Measurements from ENCODE around the gene GID8. TPM values are rescaled to one million over a fixed set of nuclear protein-coding genes. Genes with fewer than 3 reads are reported as not detected.

The GID8 gene
- total RNA-seq, 2 experiments from 2014 or later, result 39.2 to 42.2 TPM

- ChIA-PET POLR2A (interaction anchor here (0.8 to 1.1 kb wide), 2 partner anchors 10 to 223 kb away, joined by 3 read pairs; no protein-coding TSS in a partner anchor), CTCF (no interaction called here)
- ATAC-seq (no peak), DNase-seq (no peak)
- Mint-ChIP-seq H3K27ac (no peak overlapping the region), H3K27me3 (no peaks in the 10 kb centered on the region), H3K4me1 (ENCODE audit: low read depth) (peaks cover 5% of the 10 kb centered on the region), H3K4me3 (no peak overlapping the region), H3K36me3 (ENCODE audit: low read depth) (peaks cover 11% of the 10 kb centered on the region), H3K9me3 (no peaks in the 10 kb centered on the region)
- intact Hi-C loops (cut with micrococcal nuclease), result no loop called here
- no peak for TF ChIP-seq CTCF (IDR thresholded peaks at IDR 0.05)
Measured at GRCh38 chr20:62963614-62964397, 25.9 kb downstream of the GID8 start.

DNA sequence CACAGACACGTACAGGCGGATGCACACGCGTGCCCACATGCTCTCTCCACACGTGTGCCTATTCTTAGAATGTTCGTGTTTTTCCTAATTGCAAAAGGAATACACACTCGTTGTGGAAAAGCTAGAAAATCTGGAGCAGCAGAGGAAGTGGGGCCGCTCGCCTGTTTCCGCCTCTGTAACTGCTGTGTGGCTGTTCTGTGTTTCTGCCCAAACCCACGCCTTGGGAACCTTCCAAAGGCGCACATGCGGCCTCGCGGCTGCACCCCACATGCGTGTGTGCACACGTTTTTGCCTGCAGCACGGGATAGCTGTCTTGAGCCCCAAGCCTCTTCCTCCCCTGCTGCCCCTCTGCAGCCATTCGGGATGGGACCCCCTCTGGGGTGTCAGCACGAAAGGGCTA lies 26.8 kb downstream of the GID8 start:
- ChIA-PET POLR2A (no interaction called here), CTCF (interaction anchor here (0.9 to 2.1 kb wide), 2 partner anchors 42 to 44 kb away, joined by 4 to 7 read pairs; partner anchors contain the start of gene BHLHE23)
- H3K27ac Mint-ChIP-seq, result no peak overlapping the region
- intact Hi-C loops (cut with micrococcal nuclease), result no loop called here
- peaks cover 9% of the 10 kb centered on the region for H3K36me3 Mint-ChIP-seq (ENCODE audit: low read depth)
- H3K4me1 Mint-ChIP-seq (ENCODE audit: low read depth), result peaks cover 3% of the 10 kb centered on the region
- ATAC-seq, result no peak
- H3K9me3 Mint-ChIP-seq, result no peaks in the 10 kb centered on the region
- no peak for DNase-seq
- no peak for TF ChIP-seq CTCF (IDR thresholded peaks at IDR 0.05)
- H3K4me3 Mint-ChIP-seq, result no peak overlapping the region
- H3K27me3 Mint-ChIP-seq, result no peaks in the 10 kb centered on the region

- CTCF ChIA-PET, result interaction anchor here (0.9 to 2.1 kb wide), 2 partner anchors 42 to 44 kb away, joined by 4 to 7 read pairs; partner anchors contain the start of gene BHLHE23
- no peak for TF ChIP-seq CTCF (IDR thresholded peaks at IDR 0.05)
- POLR2A ChIA-PET, result interaction anchor here (0.8 kb wide), 1 partner anchor 11 kb away, joined by 3 read pairs; no protein-coding TSS in a partner anchor
Measured at GRCh38 chr20:62965363-62965771, 27.4 kb downstream of the GID8 start.

GRCh38 chr20:62966212-62967148 lies 28.5 kb downstream of the GID8 start:
- ATAC-seq, result no peak
- DNase-seq, result no peak
- H3K27ac Mint-ChIP-seq, result no peak overlapping the region
- POLR2A ChIA-PET, result no interaction called here
- peaks cover 3% of the 10 kb centered on the region for H3K27me3 Mint-ChIP-seq
- no peak for TF ChIP-seq CTCF (IDR thresholded peaks at IDR 0.05)
- peaks cover 6% of the 10 kb centered on the region for H3K36me3 Mint-ChIP-seq (ENCODE audit: low read depth)
- peaks cover 2% of the 10 kb centered on the region for H3K4me1 Mint-ChIP-seq (ENCODE audit: low read depth)
- no peaks in the 10 kb centered on the region for H3K9me3 Mint-ChIP-seq
- intact Hi-C loops (cut with micrococcal nuclease), result no loop called here
- H3K4me3 Mint-ChIP-seq, result no peak overlapping the region
- CTCF ChIA-PET, result interaction anchor here (1.1 to 2.1 kb wide), 2 partner anchors 42 to 43 kb away, joined by 5 to 7 read pairs; no protein-coding TSS in a partner anchor

More at GRCh38 chr20:62965363-62965771, 27.4 kb downstream of the GID8 start:
- Mint-ChIP-seq H3K4me3 (no peak overlapping the region), H3K4me1 (ENCODE audit: low read depth) (no peaks in the 10 kb centered on the region), H3K36me3 (ENCODE audit: low read depth) (peaks cover 6% of the 10 kb centered on the region), H3K27me3 (no peaks in the 10 kb centered on the region), H3K27ac (no peak overlapping the region), H3K9me3 (no peaks in the 10 kb centered on the region)
- intact Hi-C loops (cut with micrococcal nuclease), result no loop called here
- ATAC-seq, result no peak
- DNase-seq, result no peak
